PFSK-1 (cell line): Measurements from ENCODE around the gene CYP2W1.

ENCODE experiments used
- POLR2AphosphoS5 ChIP-seq: IDR thresholded peaks from 2 replicates; pipeline ENCODE4 v1.6.1; 2012; ENCODE audit warnings: low read depth, mild to moderate bottlenecking, control low read depth, low read length, moderate library complexity
- REST ChIP-seq, 2 experiments: IDR thresholded peaks; 2 replicates each; pipeline versions ENCODE4 v1.6.1 to v1.8.0; 2011 to 2012; ENCODE audit warnings: low read depth in 2 of 2, low read length in 2 of 2, control low read depth in 1 of 2, inconsistent platforms in 1 of 2, mild to moderate bottlenecking in 1 of 2, moderate library complexity in 1 of 2; ENCODE audit not compliant: insufficient read depth in 1 of 2
- SIN3A ChIP-seq: IDR thresholded peaks from 2 replicates; pipeline ENCODE4 v1.6.1; 2012; ENCODE audit warnings: mild to moderate bottlenecking, low read length, moderate library complexity, borderline replicate concordance; ENCODE audit not compliant: insufficient read depth
- TAF1 ChIP-seq: IDR thresholded peaks from 2 replicates; pipeline ENCODE4 v1.6.1; 2012; ENCODE audit warnings: low read length, control low read depth, borderline replicate concordance; ENCODE audit not compliant: insufficient read depth

GRCh38 chr7:1018334-1018695 is 35.3 kb downstream of the CYP2W1 start:
- TF ChIP-seq SIN3A (no peak), REST (IDR thresholded peaks at IDR 0.05; ENCODE audit: insufficient read depth in 1 of 2, low read depth in 2 of 2, low read length in 2 of 2) (no peak), POLR2AphosphoS5 (no peak), TAF1 (no peak)
